Uterus (tissue), 4 donors: Measurements from ENCODE around the gene ARID3B. TPM values are rescaled to one million over a fixed set of nuclear protein-coding genes. Genes with fewer than 3 reads are reported as not detected.

Experiments used
- DNase-seq, 2 donors: peaks; one replicate each; pipeline ENCODE4 v3.0.0-alpha.2; 2019 to 2020
- H3K27ac ChIP-seq, 2 donors: fragments of 200-600 bp; sonication (generic); 1 replicate in 1 of 2; 2 replicates in 1 of 2; pipeline ENCODE4 v1.5.1; 2016 to 2018
- H3K27me3 ChIP-seq, 2 donors: fragments of 200-600 bp; sonication (generic); one replicate each; pipeline ENCODE4 v1.5.1; 2018 to 2019; ENCODE audit warnings: control low read depth in 1 of 2
- H3K36me3 ChIP-seq, 2 donors: fragments of 200-600 bp; sonication (generic); one replicate each; pipeline ENCODE4 v1.5.1; 2019; ENCODE audit warnings: control low read depth in 1 of 2
- H3K4me1 ChIP-seq, 2 donors: fragments of 200-600 bp; sonication (generic); one replicate each; pipeline ENCODE4 v1.5.1; 2018 to 2019; ENCODE audit warnings: control low read depth in 1 of 2
- H3K4me3 ChIP-seq, 2 donors: fragments of 200-600 bp; sonication (generic); 1 replicate in 1 of 2; 2 replicates in 1 of 2; pipeline ENCODE4 v1.5.1; 2018 to 2019; ENCODE audit warnings: mild to moderate bottlenecking in 1 of 2
- H3K9me3 ChIP-seq, 2 donors: fragments of 200-600 bp; sonication (generic); one replicate each; pipeline ENCODE4 v1.5.1; 2019; ENCODE audit warnings: control low read depth in 1 of 2
- POLR2A ChIP-seq, 2 donors: fragments of 450-650 bp; IDR thresholded peaks; one replicate each; pipeline ENCODE4 v1.6.1; 2016; ENCODE audit warnings: antibody characterized with exemption in 2 of 2, mild to moderate bottlenecking in 1 of 2, moderate library complexity in 1 of 2
- intact Hi-C: fragments of 100-400 bp; cut with DNase I; formaldehyde crosslinking; loops from one replicate; pipeline ENCODE4 v1.15.1; 2023; ENCODE audit warnings: low total_unique reads
- total RNA-seq, 4 donors: library from RNA; depleted of rRNA in 3 of 4; stranded (reverse); fragments of >200 nt in 3 of 4; gene quantifications; one replicate each; pipeline versions ENCODE4 v1.1.0 to v1.2.4, GENCODE V29; 2014 to 2023
- TF ChIP-seq, protein P1 (sequence below), 4 experiments: fragments of 200-600 bp in 2 of 4; fragments of 450-650 bp in 2 of 4; sonication (generic) in 2 of 4; IDR thresholded peaks; one replicate each; pipeline ENCODE4 v1.5.1; 2016 to 2019; ENCODE audit warnings: antibody characterized with exemption in 4 of 4, mild to moderate bottlenecking in 2 of 4, moderate library complexity in 1 of 4
- donor health status: DM: yes; HTN: yes; CAD: no.

ARID3B gene
- total RNA-seq, 4 donors from 2014 or later, result 1.5 to 8.8 (median 3.7) TPM

DNA sequence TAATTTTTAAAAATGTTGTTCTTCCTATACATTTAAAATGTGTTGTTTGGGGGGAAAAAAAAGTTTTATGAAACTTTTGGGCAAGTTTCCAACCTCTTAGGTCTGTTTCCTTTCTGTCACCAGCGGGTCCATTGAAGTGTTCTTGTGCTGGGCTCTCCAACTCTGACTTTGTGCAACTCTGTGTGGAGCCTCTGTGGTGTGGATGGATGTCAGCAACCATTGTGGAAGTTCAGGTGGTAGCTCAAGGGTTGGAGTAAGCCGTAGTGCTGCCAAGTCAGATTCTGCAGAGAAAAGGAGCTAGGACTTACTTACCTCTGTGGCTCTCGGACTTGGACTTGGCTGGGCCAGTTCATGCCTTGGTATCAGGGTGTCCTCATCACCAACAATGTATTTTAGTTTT is 22.4 kb downstream of the ARID3B start:
- Histone ChIP-seq H3K36me3 (no peaks in the 10 kb centered on the region), H3K27me3 (no peaks in the 10 kb centered on the region), H3K27ac (no peak overlapping the region), H3K9me3 (no peaks in the 10 kb centered on the region), H3K4me3 (no peak overlapping the region), H3K4me1 (no peaks in the 10 kb centered on the region)
- DNase-seq, result no peak
- intact Hi-C loops, result no loop called here
- TF ChIP-seq, protein P1, sequence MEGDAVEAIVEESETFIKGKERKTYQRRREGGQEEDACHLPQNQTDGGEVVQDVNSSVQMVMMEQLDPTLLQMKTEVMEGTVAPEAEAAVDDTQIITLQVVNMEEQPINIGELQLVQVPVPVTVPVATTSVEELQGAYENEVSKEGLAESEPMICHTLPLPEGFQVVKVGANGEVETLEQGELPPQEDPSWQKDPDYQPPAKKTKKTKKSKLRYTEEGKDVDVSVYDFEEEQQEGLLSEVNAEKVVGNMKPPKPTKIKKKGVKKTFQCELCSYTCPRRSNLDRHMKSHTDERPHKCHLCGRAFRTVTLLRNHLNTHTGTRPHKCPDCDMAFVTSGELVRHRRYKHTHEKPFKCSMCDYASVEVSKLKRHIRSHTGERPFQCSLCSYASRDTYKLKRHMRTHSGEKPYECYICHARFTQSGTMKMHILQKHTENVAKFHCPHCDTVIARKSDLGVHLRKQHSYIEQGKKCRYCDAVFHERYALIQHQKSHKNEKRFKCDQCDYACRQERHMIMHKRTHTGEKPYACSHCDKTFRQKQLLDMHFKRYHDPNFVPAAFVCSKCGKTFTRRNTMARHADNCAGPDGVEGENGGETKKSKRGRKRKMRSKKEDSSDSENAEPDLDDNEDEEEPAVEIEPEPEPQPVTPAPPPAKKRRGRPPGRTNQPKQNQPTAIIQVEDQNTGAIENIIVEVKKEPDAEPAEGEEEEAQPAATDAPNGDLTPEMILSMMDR (IDR thresholded peaks at IDR 0.05), result no peak
- TF ChIP-seq POLR2A (IDR thresholded peaks at IDR 0.05), result no peak

DNA sequence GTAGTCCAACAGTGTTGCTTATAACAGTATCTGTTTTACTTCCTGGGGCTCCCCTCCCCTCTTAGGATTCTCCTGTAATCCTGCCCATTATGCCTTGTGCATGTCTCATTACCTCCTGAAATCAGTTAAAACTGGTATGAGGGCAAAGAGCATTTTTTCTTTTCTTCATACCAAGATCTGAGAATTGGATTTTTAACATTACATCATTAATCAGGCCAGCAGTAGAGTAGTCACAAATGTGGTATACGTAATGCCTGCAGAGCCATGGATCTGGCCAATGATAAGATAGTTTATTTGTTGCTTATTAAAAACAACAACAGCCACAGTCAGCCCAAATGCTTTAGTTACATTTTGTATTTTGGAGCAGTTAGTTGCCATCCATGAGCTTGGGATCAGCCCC is 23.2 kb downstream of the ARID3B start:
- no peak for TF ChIP-seq POLR2A (IDR thresholded peaks at IDR 0.05)
- TF ChIP-seq, protein P1 (IDR thresholded peaks at IDR 0.05), result no peak
- Histone ChIP-seq H3K36me3 (no peaks in the 10 kb centered on the region), H3K27me3 (no peaks in the 10 kb centered on the region), H3K4me1 (no peaks in the 10 kb centered on the region), H3K9me3 (no peaks in the 10 kb centered on the region), H3K27ac (no peak overlapping the region), H3K4me3 (no peak overlapping the region)
- intact Hi-C loops, result no loop called here
- DNase-seq, result no peak

DNA sequence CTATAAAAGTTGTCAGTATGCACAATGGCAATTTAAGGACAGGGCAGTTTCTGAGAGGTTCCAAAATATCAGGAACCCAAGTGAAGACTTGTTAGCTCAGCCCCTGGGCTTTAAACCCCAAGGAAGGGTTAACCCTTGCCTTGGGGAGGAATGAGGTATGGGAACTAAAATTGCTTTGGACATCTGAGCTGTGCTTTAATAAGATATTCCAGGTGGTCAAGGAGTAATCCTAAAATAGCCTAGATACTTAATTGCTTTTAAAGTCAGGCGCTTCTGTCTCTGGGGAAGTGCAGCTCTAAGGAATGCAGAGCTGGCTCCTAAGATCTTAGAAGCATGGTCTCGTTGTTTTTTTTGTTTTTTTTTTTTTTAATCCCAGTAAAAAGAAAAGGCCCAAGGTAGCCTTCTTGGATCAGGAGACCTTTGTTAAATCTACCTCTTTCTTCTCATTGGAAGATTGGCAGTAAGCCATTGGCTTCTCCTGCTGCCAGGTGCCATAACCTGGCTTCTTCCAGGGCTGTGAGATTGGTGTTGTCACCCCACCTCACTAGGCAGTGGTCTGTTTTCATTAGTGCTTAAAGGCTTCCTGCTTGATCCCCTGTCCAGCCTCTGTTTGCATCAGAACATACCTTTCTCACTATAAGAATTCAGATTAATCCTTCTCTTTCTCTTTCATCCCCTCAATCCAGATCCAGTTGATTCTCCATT is 24.5 kb downstream of the ARID3B start:
- H3K36me3 ChIP-seq, result no peaks in the 10 kb centered on the region
- no peak overlapping the region for H3K27ac ChIP-seq
- TF ChIP-seq, protein P1 (IDR thresholded peaks at IDR 0.05), result no peak
- no peak for TF ChIP-seq POLR2A (IDR thresholded peaks at IDR 0.05)
- DNase-seq, result no peak
- H3K27me3 ChIP-seq, result no peaks in the 10 kb centered on the region
- H3K9me3 ChIP-seq, result no peaks in the 10 kb centered on the region
- intact Hi-C loops, result no loop called here
- H3K4me1 ChIP-seq, result peaks cover 0 to 7% of the 10 kb centered on the region in 2 donors
- H3K4me3 ChIP-seq, result no peak overlapping the region

DNA sequence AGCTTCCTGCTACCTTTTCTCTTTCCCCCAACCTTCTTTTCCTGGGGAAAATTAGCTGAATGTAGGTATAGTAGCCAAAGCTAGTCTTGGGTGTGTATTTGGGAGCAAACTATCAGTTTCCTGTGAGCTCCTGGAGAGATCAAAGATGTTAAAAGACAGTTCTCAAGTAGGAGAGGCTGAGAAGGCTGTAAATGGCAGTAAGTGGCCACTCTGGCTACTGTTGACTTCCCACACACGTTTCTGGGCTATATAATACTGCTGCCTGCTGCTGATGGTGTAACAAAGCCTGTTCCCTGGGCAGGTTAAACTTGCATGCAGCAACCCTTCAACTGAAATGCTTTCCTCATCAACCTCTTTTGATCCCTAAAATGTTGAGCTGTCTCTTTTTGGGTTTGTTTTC is 27.6 kb downstream of the ARID3B start:
- H3K27ac ChIP-seq, result no peak overlapping the region
- H3K4me3 ChIP-seq, result no peak overlapping the region
- DNase-seq, result no peak
- no peak for TF ChIP-seq POLR2A (IDR thresholded peaks at IDR 0.05)
- TF ChIP-seq, protein P1 (IDR thresholded peaks at IDR 0.05), result no peak
- H3K27me3 ChIP-seq, result no peaks in the 10 kb centered on the region
- H3K9me3 ChIP-seq, result no peaks in the 10 kb centered on the region
- H3K36me3 ChIP-seq, result no peaks in the 10 kb centered on the region
- intact Hi-C loops, result no loop called here
- peaks cover 0 to 10% of the 10 kb centered on the region in 2 donors for H3K4me1 ChIP-seq

DNA sequence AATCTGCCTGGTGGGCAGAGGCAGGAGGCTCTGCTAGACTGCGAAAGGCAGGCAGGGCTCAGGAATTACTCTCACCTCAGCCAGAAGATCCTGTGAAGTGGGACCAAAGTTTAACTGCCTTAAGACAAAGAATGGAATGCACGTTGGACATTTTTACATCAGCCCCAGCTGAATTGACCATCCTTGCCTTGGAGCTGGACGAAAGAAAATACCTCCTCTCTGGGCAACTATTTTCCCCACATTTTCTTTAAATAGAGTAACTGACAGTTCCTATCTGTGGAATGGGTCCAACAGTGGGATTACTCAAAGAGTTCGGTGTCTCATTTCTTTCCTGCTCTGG is 28.7 kb downstream of the ARID3B start:
- Histone ChIP-seq H3K36me3 (no peaks in the 10 kb centered on the region), H3K27ac (peak overlapping the region; percentile 26 to 67)
- no peak for DNase-seq

More for the DNA sequence above, 28.7 kb downstream of the ARID3B start:
- Histone ChIP-seq H3K27me3 (no peaks in the 10 kb centered on the region), H3K4me1 (peaks cover 0 to 10% of the 10 kb centered on the region in 2 donors), H3K4me3 (no peak overlapping the region), H3K9me3 (no peaks in the 10 kb centered on the region)
- intact Hi-C loops, result no loop called here
- TF ChIP-seq, protein P1 (IDR thresholded peaks at IDR 0.05), result no peak
- TF ChIP-seq POLR2A (IDR thresholded peaks at IDR 0.05), result no peak
